PC-3 (cell line): ENCODE measurements around the gene RRP9. TPM values are rescaled to one million over a fixed set of nuclear protein-coding genes. Genes with fewer than 3 reads are reported as not detected.

Experiments
- ATAC-seq: fragments of 200-7000 bp; cut with Tn5 transposase; 2 replicates; pipeline ENCODE4 v1.9.1; 2020; ENCODE audit warnings: mild to moderate bottlenecking, moderate library complexity
- BruUV-seq: library from RNA; stranded (reverse); fragments of 400-500 nt; replicated peaks from 2 replicates; lab custom pipeline; 2021; lab: Mats Ljungman, UMichigan
- CTCF ChIA-PET: fragments of 300-600 bp; sonication (Branson Sonifier 250); formaldehyde crosslinking; loops from one replicate; lab custom pipeline; 2022; ENCODE audit warnings: antibody characterized with exemption; lab: Charles Lee
- POLR2A ChIA-PET: fragments of 300-600 bp; sonication (Branson Sonifier 250); formaldehyde crosslinking; loops from one replicate; lab custom pipeline; 2022; ENCODE audit warnings: antibody characterized with exemption; ENCODE audit not compliant: unreplicated experiment; lab: Charles Lee
- DNase-seq: peaks from one replicate; pipeline ENCODE4 v3.0.0-alpha.2; 2015
- H2AFZ ChIP-seq: fragments of 300-600 bp; sonication (generic); 2 replicates; pipeline ENCODE4 v1.6.0; 2016; ENCODE audit warnings: antibody characterized with exemption, low read length
- H3F3A ChIP-seq: fragments of 300-600 bp; sonication (generic); one replicate; pipeline ENCODE4 v1.6.0; 2017; ENCODE audit warnings: antibody characterized with exemption, low read length, control low read depth, mild to moderate bottlenecking; ENCODE audit not compliant: unreplicated experiment
- H3K27ac ChIP-seq: fragments of 300-600 bp; sonication (generic); 2 replicates; pipeline ENCODE4 v1.5.1; 2016; ENCODE audit warnings: mild to moderate bottlenecking, low read length
- H3K27me3 ChIP-seq: fragments of 300-600 bp; sonication (generic); 2 replicates; pipeline ENCODE4 v1.6.1; 2016; ENCODE audit warnings: low read length, mixed read lengths
- H3K36me3 ChIP-seq: fragments of 300-600 bp; sonication (generic); 2 replicates; pipeline ENCODE4 v1.6.1; 2016; ENCODE audit warnings: low read depth, mixed run types, low read length, mixed read lengths
- H3K4me1 ChIP-seq: fragments of 300-600 bp; sonication (generic); 2 replicates; pipeline ENCODE4 v1.5.1; 2016; ENCODE audit warnings: low read length; ENCODE audit not compliant: insufficient read depth
- H3K4me2 ChIP-seq: fragments of 300-600 bp; sonication (generic); 2 replicates; pipeline ENCODE4 v1.6.0; 2016; ENCODE audit warnings: low read length
- H3K4me3 ChIP-seq: fragments of 300-600 bp; sonication (generic); 2 replicates; pipeline ENCODE4 v1.5.1; 2016; ENCODE audit warnings: mild to moderate bottlenecking, low read length, mixed read lengths
- H3K79me2 ChIP-seq: fragments of 300-600 bp; sonication (generic); 2 replicates; pipeline ENCODE4 v1.6.1; 2017; ENCODE audit warnings: low read length, mixed read lengths
- H3K9ac ChIP-seq: fragments of 300-600 bp; sonication (generic); 2 replicates; pipeline ENCODE4 v1.6.0; 2016; ENCODE audit warnings: mild to moderate bottlenecking, low read length
- H3K9me2 ChIP-seq: fragments of 300-600 bp; sonication (generic); replicated peaks from 2 replicates; pipeline ENCODE4 v1.6.1; 2016; ENCODE audit warnings: mixed run types, low read length, mixed read lengths
- H3K9me3 ChIP-seq: fragments of 300-600 bp; sonication (generic); 2 replicates; pipeline ENCODE4 v1.6.1; 2016; ENCODE audit warnings: low read length, mixed read lengths
- H4K20me1 ChIP-seq: fragments of 300-600 bp; sonication (generic); 2 replicates; pipeline ENCODE4 v1.6.1; 2016; ENCODE audit warnings: low read length, mixed read lengths
- EZH2 ChIP-seq: fragments of 300-600 bp; sonication (generic); IDR thresholded peaks from one replicate; pipeline ENCODE4 v1.6.1; 2017; ENCODE audit warnings: antibody characterized with exemption, mild to moderate bottlenecking, low read length; ENCODE audit not compliant: unreplicated experiment
- EZH2phosphoT487 ChIP-seq: fragments of 300-600 bp; sonication (generic); IDR thresholded peaks from 2 replicates; pipeline ENCODE4 v1.6.1; 2018; ENCODE audit warnings: mild to moderate bottlenecking, antibody characterized with exemption, low read length, borderline replicate concordance
- intact Hi-C: fragments of 100-400 bp; cut with micrococcal nuclease; formaldehyde crosslinking; loops from 2 replicates; pipeline ENCODE4 v1.9.0; 2023
- total RNA-seq: library from RNA; depleted of rRNA; stranded (reverse); fragments of >200 nt; gene quantifications from 2 replicates; pipeline ENCODE4 v1.2.3, GENCODE V29; 2014
- TF ChIP-seq, protein P1 (sequence below): fragments of 300-600 bp; sonication (generic); conservative IDR thresholded peaks from 2 replicates; pipeline ENCODE4 v1.5.1; 2017; ENCODE audit warnings: antibody characterized with exemption, low read depth, mild to moderate bottlenecking, low read length

The RRP9 gene
- total RNA-seq, 1 experiment from 2014 or later = 95.0 TPM

DNA sequence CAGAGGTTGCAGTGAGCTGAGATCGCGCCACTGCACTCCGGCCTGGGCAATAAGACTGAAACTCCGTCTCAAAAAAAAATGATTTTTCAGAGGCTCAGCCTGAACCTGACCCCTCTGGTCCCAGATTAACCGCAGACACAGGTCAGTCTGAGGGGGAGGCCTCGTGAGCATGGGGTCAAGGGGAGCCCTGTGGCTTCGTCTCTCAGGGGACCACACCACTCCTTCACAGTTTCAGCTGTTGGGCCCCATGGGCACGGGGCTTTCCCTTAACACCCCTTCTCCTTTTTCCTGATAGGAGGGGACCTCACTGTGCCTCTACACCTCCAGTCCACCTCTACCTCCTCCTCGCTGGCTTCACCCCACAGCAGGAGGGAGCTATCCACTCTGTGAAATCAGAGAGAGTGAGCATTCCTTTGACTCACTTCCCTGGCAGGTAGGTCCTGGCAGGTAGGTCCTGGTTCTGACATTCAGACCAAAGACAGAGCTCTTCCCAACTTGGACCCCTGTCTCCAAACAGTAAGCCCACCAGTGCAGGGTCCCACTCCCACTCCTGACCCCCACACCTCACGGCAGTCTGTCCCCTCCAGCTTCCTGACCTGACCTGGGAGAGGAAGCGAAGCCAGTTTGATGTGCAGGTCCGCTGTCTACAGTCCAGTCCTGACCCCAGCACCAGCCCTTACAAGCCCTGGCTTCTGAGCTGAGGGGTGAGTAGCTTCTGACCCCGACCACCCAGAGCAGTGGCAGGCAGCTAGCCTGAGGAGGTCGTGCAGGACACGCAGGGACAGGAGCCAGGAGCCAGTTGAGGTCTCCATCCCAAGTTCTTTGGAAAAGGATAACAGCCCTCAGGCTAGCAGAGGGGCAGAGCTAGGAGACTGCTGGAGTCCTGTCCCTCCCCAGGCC lies 9.0 kb downstream of the RRP9 start:
- Histone ChIP-seq H3K4me2 (no peak overlapping the region), H3K27me3 (no peaks in the 10 kb centered on the region), H3K36me3 (peaks cover 45% of the 10 kb centered on the region), H2AFZ (no peak overlapping the region), H4K20me1 (no peaks in the 10 kb centered on the region), H3K9me2 (no peaks in the 10 kb centered on the region), H3K27ac (no peak overlapping the region), H3K9ac (no peak overlapping the region), H3K9me3 (no peaks in the 10 kb centered on the region), H3K4me3 (no peak overlapping the region), H3F3A (no peaks in the 10 kb centered on the region), H3K79me2 (no peaks in the 10 kb centered on the region), H3K4me1 (no peaks in the 10 kb centered on the region)
- TF ChIP-seq, protein P1, sequence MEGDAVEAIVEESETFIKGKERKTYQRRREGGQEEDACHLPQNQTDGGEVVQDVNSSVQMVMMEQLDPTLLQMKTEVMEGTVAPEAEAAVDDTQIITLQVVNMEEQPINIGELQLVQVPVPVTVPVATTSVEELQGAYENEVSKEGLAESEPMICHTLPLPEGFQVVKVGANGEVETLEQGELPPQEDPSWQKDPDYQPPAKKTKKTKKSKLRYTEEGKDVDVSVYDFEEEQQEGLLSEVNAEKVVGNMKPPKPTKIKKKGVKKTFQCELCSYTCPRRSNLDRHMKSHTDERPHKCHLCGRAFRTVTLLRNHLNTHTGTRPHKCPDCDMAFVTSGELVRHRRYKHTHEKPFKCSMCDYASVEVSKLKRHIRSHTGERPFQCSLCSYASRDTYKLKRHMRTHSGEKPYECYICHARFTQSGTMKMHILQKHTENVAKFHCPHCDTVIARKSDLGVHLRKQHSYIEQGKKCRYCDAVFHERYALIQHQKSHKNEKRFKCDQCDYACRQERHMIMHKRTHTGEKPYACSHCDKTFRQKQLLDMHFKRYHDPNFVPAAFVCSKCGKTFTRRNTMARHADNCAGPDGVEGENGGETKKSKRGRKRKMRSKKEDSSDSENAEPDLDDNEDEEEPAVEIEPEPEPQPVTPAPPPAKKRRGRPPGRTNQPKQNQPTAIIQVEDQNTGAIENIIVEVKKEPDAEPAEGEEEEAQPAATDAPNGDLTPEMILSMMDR = no peak
- TF ChIP-seq EZH2 (no peak), EZH2phosphoT487 (no peak)
- CTCF ChIA-PET = no interaction called here
- BruUV-seq = no TSS peak
- POLR2A ChIA-PET = no interaction called here
- ATAC-seq = no peak
- DNase-seq = no peak
- intact Hi-C loops = no loop called here

GRCh38 chr3:51931756-51932155 lies 9.9 kb downstream of the RRP9 start:
- TF ChIP-seq EZH2phosphoT487 (no peak), EZH2 (no peak)
- TF ChIP-seq, protein P1 = no peak
- CTCF ChIA-PET = no interaction called here
- Histone ChIP-seq H2AFZ (no peak overlapping the region), H3K4me1 (no peaks in the 10 kb centered on the region), H3K4me3 (no peak overlapping the region), H3K27me3 (no peaks in the 10 kb centered on the region), H3K79me2 (no peaks in the 10 kb centered on the region), H4K20me1 (no peaks in the 10 kb centered on the region), H3F3A (no peaks in the 10 kb centered on the region), H3K4me2 (no peak overlapping the region), H3K9me2 (no peaks in the 10 kb centered on the region), H3K9ac (no peak overlapping the region), H3K36me3 (peaks cover 38% of the 10 kb centered on the region), H3K27ac (no peak overlapping the region), H3K9me3 (no peaks in the 10 kb centered on the region)
- POLR2A ChIA-PET = no interaction called here
- ATAC-seq = no peak
- BruUV-seq = no TSS peak
- DNase-seq = no peak
- intact Hi-C loops = no loop called here

DNA sequence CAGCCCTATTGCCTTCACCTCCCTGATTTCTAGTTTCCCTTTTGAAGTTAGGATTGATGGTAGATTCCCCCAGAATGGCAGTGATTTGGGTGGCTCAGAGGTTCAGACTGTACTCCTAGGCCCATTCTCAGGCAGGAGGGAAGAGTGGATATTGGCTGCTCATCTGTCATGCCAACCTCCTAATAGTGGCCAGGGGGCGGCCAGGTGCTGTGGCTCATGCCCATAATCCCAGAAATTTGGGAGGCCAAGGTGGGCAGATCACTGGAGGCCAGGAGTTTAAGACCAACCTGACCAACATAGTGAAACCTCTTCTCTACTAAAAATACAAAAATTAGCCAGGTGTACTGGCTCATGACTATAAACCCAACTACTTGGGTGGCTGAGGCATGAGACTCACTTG lies 11.3 kb downstream of the RRP9 start:
- TF ChIP-seq, protein P1 = no peak
- TF ChIP-seq EZH2phosphoT487 (no peak), EZH2 (no peak)
- no peak overlapping the region for H3K4me2 ChIP-seq
- H3F3A ChIP-seq = no peaks in the 10 kb centered on the region
- H3K9me2 ChIP-seq = no peaks in the 10 kb centered on the region
- H3K36me3 ChIP-seq = peaks cover 28% of the 10 kb centered on the region
- BruUV-seq = no TSS peak
- no peaks in the 10 kb centered on the region for H3K4me1 ChIP-seq
- no peak overlapping the region for H3K27ac ChIP-seq
- no peak for DNase-seq
- no peak overlapping the region for H3K4me3 ChIP-seq
- intact Hi-C loops = no loop called here
- no peak for ATAC-seq
- H3K27me3 ChIP-seq = no peaks in the 10 kb centered on the region
- H3K79me2 ChIP-seq = no peaks in the 10 kb centered on the region
- no peak overlapping the region for H3K9ac ChIP-seq
- ChIA-PET POLR2A (no interaction called here), CTCF (no interaction called here)
- no peak overlapping the region for H2AFZ ChIP-seq
- no peaks in the 10 kb centered on the region for H3K9me3 ChIP-seq
- H4K20me1 ChIP-seq = no peaks in the 10 kb centered on the region
